Panc1 (cell line): ENCODE results near the gene MED23.

Source experiments
- CTCF ChIP-seq: fragments of 450-650 bp; IDR thresholded peaks from 2 replicates; pipeline ENCODE4 v1.5.1; 2017; ENCODE audit warnings: mild to moderate bottlenecking
- POLR2AphosphoS5 ChIP-seq: IDR thresholded peaks from 2 replicates; pipeline ENCODE4 v1.6.1; 2012; ENCODE audit warnings: mild to moderate bottlenecking, low read depth, low read length, moderate library complexity
- REST ChIP-seq, 2 experiments: IDR thresholded peaks; 2 replicates each; pipeline ENCODE4 v1.6.1; 2011 to 2012; ENCODE audit warnings: low read depth in 2 of 2, control low read depth in 1 of 2, low read length in 1 of 2, mild to moderate bottlenecking in 1 of 2, moderate library complexity in 1 of 2; ENCODE audit not compliant: insufficient read depth in 1 of 2
- SIN3A ChIP-seq: IDR thresholded peaks from 2 replicates; pipeline ENCODE4 v1.6.1; 2012; ENCODE audit warnings: low read depth, mild to moderate bottlenecking, low read length, moderate library complexity, borderline replicate concordance; ENCODE audit not compliant: insufficient read depth

GRCh38 chr6:131586543-131586942 lies 41.5 kb downstream of the MED23 start:
- TF ChIP-seq CTCF (no peak), REST (IDR thresholded peaks at IDR 0.05; ENCODE audit: insufficient read depth in 1 of 2, low read depth in 2 of 2, low read length in 1 of 2) (no peak), POLR2AphosphoS5 (no peak), SIN3A (no peak)
